GM12865 (cell line): ENCODE measurements around the gene SLC66A1.
A peak's percentile ranks its signal among the peaks of the same experiment; 100 is the strongest.

Source experiments
- DNase-seq: peaks from one replicate; pipeline ENCODE4 v3.0.0; 2010; ENCODE audit warnings: low read depth
- H3K4me3 ChIP-seq: 2 replicates; pipeline ENCODE4 v1.5.1; 2011; ENCODE audit warnings: mild to moderate bottlenecking, low read depth, low read length, control low read depth
- TF ChIP-seq, protein P1 (sequence below): IDR thresholded peaks from 2 replicates; pipeline ENCODE4 v1.5.1; 2011; ENCODE audit warnings: low read length, control low read depth, low read depth, inconsistent platforms; ENCODE audit not compliant: insufficient read depth; ENCODE audit errors: missing control alignments

The SLC66A1 gene

GRCh38 chr1:19332832-19333231 is 20.7 kb downstream of the SLC66A1 start:
- DNase-seq: no peak
- TF ChIP-seq, protein P1, sequence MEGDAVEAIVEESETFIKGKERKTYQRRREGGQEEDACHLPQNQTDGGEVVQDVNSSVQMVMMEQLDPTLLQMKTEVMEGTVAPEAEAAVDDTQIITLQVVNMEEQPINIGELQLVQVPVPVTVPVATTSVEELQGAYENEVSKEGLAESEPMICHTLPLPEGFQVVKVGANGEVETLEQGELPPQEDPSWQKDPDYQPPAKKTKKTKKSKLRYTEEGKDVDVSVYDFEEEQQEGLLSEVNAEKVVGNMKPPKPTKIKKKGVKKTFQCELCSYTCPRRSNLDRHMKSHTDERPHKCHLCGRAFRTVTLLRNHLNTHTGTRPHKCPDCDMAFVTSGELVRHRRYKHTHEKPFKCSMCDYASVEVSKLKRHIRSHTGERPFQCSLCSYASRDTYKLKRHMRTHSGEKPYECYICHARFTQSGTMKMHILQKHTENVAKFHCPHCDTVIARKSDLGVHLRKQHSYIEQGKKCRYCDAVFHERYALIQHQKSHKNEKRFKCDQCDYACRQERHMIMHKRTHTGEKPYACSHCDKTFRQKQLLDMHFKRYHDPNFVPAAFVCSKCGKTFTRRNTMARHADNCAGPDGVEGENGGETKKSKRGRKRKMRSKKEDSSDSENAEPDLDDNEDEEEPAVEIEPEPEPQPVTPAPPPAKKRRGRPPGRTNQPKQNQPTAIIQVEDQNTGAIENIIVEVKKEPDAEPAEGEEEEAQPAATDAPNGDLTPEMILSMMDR: no peak

GRCh38 chr1:19333587-19334354 is 21.6 kb downstream of the SLC66A1 start:
- DNase-seq: no peak
- TF ChIP-seq, protein P1: no peak
- H3K4me3 ChIP-seq: no peak overlapping the region

More at GRCh38 chr1:19332832-19333231, 20.7 kb downstream of the SLC66A1 start:
- H3K4me3 ChIP-seq: no peak overlapping the region

GRCh38 chr1:19336543-19336942 is 24.4 kb downstream of the SLC66A1 start:
- TF ChIP-seq, protein P1: no peak
- peak; percentile 34 for DNase-seq
- H3K4me3 ChIP-seq: no peak overlapping the region

DNA sequence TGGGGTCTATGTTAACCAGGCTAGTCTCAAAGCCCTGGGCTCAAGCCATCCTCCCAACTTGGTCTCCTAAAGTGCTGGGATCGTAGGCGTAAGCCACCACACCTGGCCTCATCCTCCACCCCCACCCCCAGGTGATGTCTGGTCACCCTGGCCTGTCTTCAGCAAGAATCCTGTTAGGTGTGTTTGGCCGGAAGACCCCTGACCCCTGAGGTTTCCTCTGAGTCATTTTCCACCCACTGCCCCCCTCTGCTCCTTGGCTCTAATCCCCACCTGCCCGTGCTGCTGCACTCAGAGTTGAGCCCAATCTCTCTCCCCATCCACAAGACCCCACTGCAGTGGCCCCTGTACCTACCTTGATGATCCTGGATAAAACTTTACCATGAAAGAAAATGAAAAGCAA is 25.2 kb downstream of the SLC66A1 start:
- TF ChIP-seq, protein P1: no peak
- no peak for DNase-seq
- no peak overlapping the region for H3K4me3 ChIP-seq

- no peak overlapping the region for H3K4me3 ChIP-seq
- TF ChIP-seq, protein P1: no peak
- DNase-seq: no peak
Measured at GRCh38 chr1:19338323-19338762, 26.2 kb downstream of the SLC66A1 start.

DNA sequence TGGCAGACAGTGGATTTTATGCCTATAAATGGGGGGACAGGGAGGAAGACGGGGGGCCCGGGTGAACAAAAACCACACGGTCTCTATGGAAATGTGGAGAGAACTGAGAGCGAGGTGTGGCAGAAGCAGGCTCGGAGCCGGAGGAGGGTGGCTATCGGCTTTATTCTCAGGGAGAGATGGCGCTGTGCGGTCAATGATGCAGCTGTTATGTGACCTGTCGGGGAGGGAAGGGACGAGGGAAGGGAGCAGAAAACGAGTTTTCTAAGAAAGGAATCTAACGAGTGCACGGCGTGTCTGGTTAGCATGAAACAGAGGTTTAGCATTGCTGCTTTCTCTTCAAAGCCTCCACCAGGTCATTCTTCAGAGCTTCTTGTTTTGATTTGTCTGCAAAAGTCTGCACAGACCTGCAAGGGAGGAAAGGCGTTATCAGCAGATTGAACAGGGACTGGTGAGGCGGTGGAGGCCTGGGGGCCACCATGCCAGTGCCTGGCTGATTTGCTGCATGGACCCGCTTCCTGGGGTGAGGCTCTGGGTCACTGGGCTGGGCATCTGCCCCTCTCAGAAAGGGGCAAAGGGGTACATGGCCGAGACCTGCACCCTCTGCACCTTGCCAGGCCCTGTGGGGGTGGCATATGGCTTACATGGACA is 27.2 kb downstream of the SLC66A1 start:
- TF ChIP-seq, protein P1: no peak
- H3K4me3 ChIP-seq: no peak overlapping the region
- DNase-seq: no peak
